GM23338 (cell line): ENCODE data around the gene DCST1. TPM values are rescaled to one million over a fixed set of nuclear protein-coding genes. Genes with fewer than 3 reads are reported as not detected.

ENCODE experiments used
- ATAC-seq: fragments of 200-7000 bp; cut with Tn5 transposase; 3 replicates; pipeline ENCODE4 v1.9.1; 2020
- DNase-seq: peaks from one replicate; pipeline ENCODE4 v3.0.0-alpha.2; 2015; ENCODE audit warnings: low spot score
- H2AFZ ChIP-seq: fragments of 200-600 bp; sonication (generic); 2 replicates; pipeline ENCODE4 v1.8.0; 2016; ENCODE audit warnings: antibody characterized with exemption, mild to moderate bottlenecking, moderate library complexity
- H3F3A ChIP-seq: fragments of 200-600 bp; sonication (generic); replicated peaks from 2 replicates; pipeline ENCODE4 v1.8.0; 2017; ENCODE audit warnings: antibody characterized with exemption, mixed run types, low read depth
- H3K27ac ChIP-seq: fragments of 200-600 bp; sonication (generic); 2 replicates; pipeline ENCODE4 v1.6.1; 2016; ENCODE audit warnings: low read depth
- H3K27me3 ChIP-seq: fragments of 200-600 bp; sonication (generic); 2 replicates; pipeline ENCODE4 v1.8.0; 2016; ENCODE audit warnings: mild to moderate bottlenecking, mixed run types, moderate library complexity; ENCODE audit not compliant: insufficient read depth
- H3K36me3 ChIP-seq: fragments of 200-600 bp; sonication (generic); 2 replicates; pipeline ENCODE4 v1.8.0; 2016; ENCODE audit warnings: mild to moderate bottlenecking; ENCODE audit not compliant: insufficient read depth
- H3K4me1 ChIP-seq: fragments of 200-600 bp; sonication (generic); 2 replicates; pipeline ENCODE4 v1.8.0; 2016; ENCODE audit warnings: mild to moderate bottlenecking, moderate library complexity; ENCODE audit not compliant: insufficient read depth
- H3K4me2 ChIP-seq: fragments of 200-600 bp; sonication (generic); 2 replicates; pipeline ENCODE4 v1.7.1; 2017; ENCODE audit warnings: mixed run types
- H3K4me3 ChIP-seq: fragments of 200-600 bp; sonication (generic); 2 replicates; pipeline ENCODE4 v1.6.1; 2016; ENCODE audit warnings: mixed run types
- H3K79me2 ChIP-seq: fragments of 200-600 bp; sonication (generic); replicated peaks from 2 replicates; pipeline ENCODE4 v1.8.0; 2017; ENCODE audit warnings: mild to moderate bottlenecking; ENCODE audit not compliant: insufficient read depth
- H3K9me2 ChIP-seq: fragments of 200-600 bp; sonication (generic); 2 replicates; pipeline ENCODE4 v1.8.0; 2017; ENCODE audit not compliant: insufficient read depth
- H4K20me1 ChIP-seq: fragments of 200-600 bp; sonication (generic); replicated peaks from 2 replicates; pipeline ENCODE4 v1.8.0; 2017; ENCODE audit warnings: mild to moderate bottlenecking; ENCODE audit not compliant: insufficient read depth
- H3K27ac Mint-ChIP-seq: 2 replicates; pipeline ENCODE4 v1.8.0; 2020; ENCODE audit warnings: inconsistent platforms, mild to moderate bottlenecking, moderate library complexity, mixed read lengths
- H3K27me3 Mint-ChIP-seq: 3 replicates; pipeline ENCODE4 v1.8.0; 2022; ENCODE audit warnings: low read depth, mild to moderate bottlenecking, moderate library complexity, mixed read lengths, inconsistent platforms; ENCODE audit not compliant: insufficient read depth, poor library complexity
- H3K36me3 Mint-ChIP-seq: 3 replicates; pipeline ENCODE4 v1.8.0; 2021; ENCODE audit warnings: low read depth, mild to moderate bottlenecking, inconsistent platforms, moderate library complexity, mixed read lengths
- H3K4me1 Mint-ChIP-seq: 3 replicates; pipeline ENCODE4 v1.8.0; 2020; ENCODE audit warnings: mild to moderate bottlenecking, inconsistent platforms, mixed read lengths
- H3K4me3 Mint-ChIP-seq: 3 replicates; pipeline ENCODE4 v1.8.0; 2021; ENCODE audit warnings: moderate library complexity, mild to moderate bottlenecking, inconsistent platforms, mixed read lengths
- H3K9me3 Mint-ChIP-seq: 3 replicates; pipeline ENCODE4 v1.8.0; 2020; ENCODE audit warnings: moderate library complexity, mild to moderate bottlenecking, inconsistent platforms, mixed read lengths
- CREB1 ChIP-seq: fragments of 250-450 bp; sonication (Bioruptor Pico); IDR thresholded peaks from 2 replicates; pipeline ENCODE4 v1.5.0; 2020; ENCODE audit warnings: low read depth, mild to moderate bottlenecking, moderate library complexity
- EZH2phosphoT487 ChIP-seq: fragments of 200-600 bp; sonication (generic); IDR thresholded peaks from one replicate; pipeline ENCODE4 v1.8.1; 2018; ENCODE audit warnings: antibody characterized with exemption; ENCODE audit not compliant: unreplicated experiment
- JUNB ChIP-seq: IDR thresholded peaks from one replicate; pipeline ENCODE4 v1.6.1; 2016; ENCODE audit warnings: antibody characterized with exemption; ENCODE audit not compliant: unreplicated experiment
- NANOG ChIP-seq: IDR thresholded peaks from 2 replicates; pipeline ENCODE4 v1.6.1; 2016; ENCODE audit warnings: antibody characterized with exemption, borderline replicate concordance
- POLR2AphosphoS5 ChIP-seq: IDR thresholded peaks from 2 replicates; pipeline ENCODE4 v1.6.1; 2016; ENCODE audit warnings: antibody characterized with exemption, low read depth
- REST ChIP-seq: IDR thresholded peaks from one replicate; pipeline ENCODE4 v1.6.1; 2018; ENCODE audit warnings: antibody characterized with exemption; ENCODE audit not compliant: unreplicated experiment
- STAT1 ChIP-seq: IDR thresholded peaks from one replicate; pipeline ENCODE4 v1.6.1; 2016; ENCODE audit warnings: antibody characterized with exemption; ENCODE audit not compliant: unreplicated experiment
- ZNF114 ChIP-seq: fragments of 250-450 bp; sonication (Bioruptor Pico); IDR thresholded peaks from 2 replicates; pipeline ENCODE4 v1.5.0; 2020; ENCODE audit warnings: mild to moderate bottlenecking, moderate library complexity
- ZNF462 ChIP-seq: fragments of 250-450 bp; sonication (Bioruptor Pico); IDR thresholded peaks from 2 replicates; pipeline ENCODE4 v1.5.0; 2020; ENCODE audit warnings: mild to moderate bottlenecking, moderate library complexity
- polyA plus RNA-seq: library from polyadenylated mRNA; unstranded; fragments of >200 nt; fragmentation: Nextera tagmentation; extraction: Ambion mirVana; gene quantifications from 2 replicates; pipeline ENCODE4 v1.2.1, GENCODE V29; 2016
- total RNA-seq: library from RNA; depleted of rRNA; stranded (reverse); fragments of >200 nt; shearing (Covaris generic); gene quantifications from 2 replicates; pipeline ENCODE4 v1.2.3, GENCODE V29; 2014

DCST1 gene
- total and polyA plus RNA-seq, 2 experiments from 2014 or later, result not detected

- H3K79me2 ChIP-seq, result no peaks in the 10 kb centered on the region
- H2AFZ ChIP-seq, result peak overlapping the region; percentile 84; the same call in 1 of the 2 replicates
- H3K9me3 Mint-ChIP-seq, result no peaks in the 10 kb centered on the region; the same call in 2 of the 3 replicates
- H3K4me3 ChIP-seq, result peak overlapping the region; percentile 90
- no peak overlapping the region for H3K27ac Mint-ChIP-seq
- peaks cover 3% of the 10 kb centered on the region; the same call in 1 of the 2 replicates for H4K20me1 ChIP-seq
- peaks cover 18% of the 10 kb centered on the region; the same call in 1 of the 2 replicates for H3K4me1 ChIP-seq
- TF ChIP-seq POLR2AphosphoS5 (peak; percentile 66), EZH2phosphoT487 (no peak)
- peaks cover 41% of the 10 kb centered on the region for H3K4me1 Mint-ChIP-seq
- H3K27me3 Mint-ChIP-seq, result peaks cover 30% of the 10 kb centered on the region
- H3K4me3 Mint-ChIP-seq, result peak overlapping the region; percentile 76
- H3K27ac ChIP-seq, result no peak overlapping the region
- DNase-seq (no peak), ATAC-seq (peak; percentile 24)
- H3K9me2 ChIP-seq, result no peaks in the 10 kb centered on the region
- peaks cover 24% of the 10 kb centered on the region for H3K27me3 ChIP-seq
- H3F3A ChIP-seq, result peaks cover 12% of the 10 kb centered on the region; the same call in 1 of the 2 replicates
- peak overlapping the region; percentile 98 for H3K4me2 ChIP-seq
- H3K36me3 Mint-ChIP-seq, result no peaks in the 10 kb centered on the region; the same call in 2 of the 3 replicates
- H3K36me3 ChIP-seq, result no peaks in the 10 kb centered on the region
These were observed 17.7 kb downstream of the DCST1 start for GRCh38 chr1:155051342-155051776.

GRCh38 chr1:155051777-155052398 lies 18.3 kb downstream of the DCST1 start:
- Mint-ChIP-seq H3K9me3 (no peaks in the 10 kb centered on the region; the same call in 2 of the 3 replicates), H3K27ac (no peak overlapping the region), H3K27me3 (peaks cover 27% of the 10 kb centered on the region), H3K4me3 (peak overlapping the region; percentile 76), H3K4me1 (peaks cover 39% of the 10 kb centered on the region), H3K36me3 (no peaks in the 10 kb centered on the region; the same call in 2 of the 3 replicates)
- Histone ChIP-seq H3K9me2 (no peaks in the 10 kb centered on the region), H3K79me2 (no peaks in the 10 kb centered on the region), H3K27me3 (peaks cover 24% of the 10 kb centered on the region), H3K27ac (no peak overlapping the region), H3F3A (peaks cover 12% of the 10 kb centered on the region; the same call in 1 of the 2 replicates), H3K36me3 (no peaks in the 10 kb centered on the region), H2AFZ (peak overlapping the region; percentile 84; the same call in 1 of the 2 replicates), H4K20me1 (peaks cover 3% of the 10 kb centered on the region; the same call in 1 of the 2 replicates), H3K4me1 (peaks cover 18% of the 10 kb centered on the region; the same call in 1 of the 2 replicates), H3K4me2 (peak overlapping the region; percentile 98), H3K4me3 (peak overlapping the region; percentile 90)
- DNase-seq, result peak; percentile 51
- ATAC-seq, result peak; percentile 8
- TF ChIP-seq JUNB (no peak), NANOG (no peak), STAT1 (no peak), CREB1 (no peak), ZNF462 (no peak), POLR2AphosphoS5 (no peak), ZNF114 (CRISPR knock-in tag) (no peak), REST (no peak), EZH2phosphoT487 (no peak)
